Hematopoietic multipotent progenitor cell treated with erythropoietin and hydrocortisone succinate and interleukin-3 and kit ligand, for 6 days (in vitro differentiated cells): ENCODE measurements around the gene IQCM.
"Not testable (repeated sequence)": the region's sequence is repeated elsewhere in the genome, so short reads cannot be mapped to it uniquely, and the experiment has no call there.

Experiments used
- DNase-seq: peaks from one replicate; pipeline ENCODE4 v3.0.0-alpha.2; 2015

The IQCM gene

DNA sequence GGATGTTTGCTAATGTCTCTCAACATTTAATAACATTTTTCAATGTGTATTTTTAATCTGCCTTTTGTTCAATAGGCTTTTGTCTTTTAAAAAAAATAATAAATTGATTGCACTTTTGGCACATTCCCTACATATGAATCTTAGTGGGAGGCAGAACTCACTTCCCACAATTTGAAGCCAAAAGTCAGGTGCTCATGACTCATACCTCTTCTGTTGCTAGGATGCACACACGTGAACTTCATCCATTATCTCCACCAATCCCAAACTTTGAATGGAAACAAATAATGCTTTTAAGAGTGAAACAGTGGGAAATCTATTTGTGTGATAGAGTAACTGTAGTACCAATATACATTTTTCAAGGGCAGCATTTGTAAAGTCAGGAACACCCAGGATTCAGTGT lies 260.5 kb downstream of the IQCM start:
- DNase-seq: no peak

DNA sequence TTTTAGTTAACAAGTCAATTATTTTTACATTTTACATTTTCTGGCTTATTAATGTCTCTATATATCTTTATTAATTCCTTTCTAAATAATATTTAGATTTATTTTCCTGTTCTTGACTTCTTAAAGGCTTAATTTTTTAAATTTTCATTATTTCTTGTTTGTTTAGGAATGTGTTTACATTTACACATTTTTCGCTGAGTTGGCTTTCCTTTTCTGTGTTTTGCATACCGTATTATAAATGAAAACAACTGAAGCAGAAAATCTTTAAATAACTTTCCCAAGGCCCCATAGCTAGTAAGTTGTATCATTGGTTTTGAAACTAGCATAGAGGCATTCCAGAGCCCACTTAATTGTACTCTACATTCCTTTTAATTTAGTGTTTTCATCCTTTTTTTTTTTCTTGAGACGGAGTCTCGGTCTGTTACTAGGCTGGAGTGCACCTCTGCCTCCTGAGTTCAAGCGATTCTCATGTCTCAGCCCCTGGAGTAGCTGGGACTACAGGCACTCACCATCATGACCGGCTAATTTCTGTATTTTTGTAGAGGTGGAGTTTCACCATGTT lies 261.6 kb downstream of the IQCM start:
- no peak for DNase-seq

DNA sequence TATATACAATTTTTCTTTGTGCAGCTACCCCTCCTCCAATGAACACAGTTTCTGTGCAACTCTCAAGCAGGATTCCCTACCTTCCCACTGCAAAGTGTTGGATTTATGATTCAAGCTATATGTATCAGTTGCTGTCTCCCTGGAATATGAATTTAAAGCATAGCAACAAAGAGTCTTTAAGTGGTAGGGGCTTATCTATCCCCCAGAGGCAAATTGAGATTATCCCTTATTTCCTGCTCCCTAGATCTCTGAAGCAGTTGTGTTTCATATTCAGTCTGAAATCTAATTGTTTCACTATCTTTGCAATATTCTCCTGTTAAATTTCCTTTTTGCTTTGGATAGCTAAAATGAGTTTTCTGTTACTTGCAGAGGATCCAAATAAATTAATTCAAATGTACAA lies 263.0 kb downstream of the IQCM start:
- DNase-seq: no peak

DNA sequence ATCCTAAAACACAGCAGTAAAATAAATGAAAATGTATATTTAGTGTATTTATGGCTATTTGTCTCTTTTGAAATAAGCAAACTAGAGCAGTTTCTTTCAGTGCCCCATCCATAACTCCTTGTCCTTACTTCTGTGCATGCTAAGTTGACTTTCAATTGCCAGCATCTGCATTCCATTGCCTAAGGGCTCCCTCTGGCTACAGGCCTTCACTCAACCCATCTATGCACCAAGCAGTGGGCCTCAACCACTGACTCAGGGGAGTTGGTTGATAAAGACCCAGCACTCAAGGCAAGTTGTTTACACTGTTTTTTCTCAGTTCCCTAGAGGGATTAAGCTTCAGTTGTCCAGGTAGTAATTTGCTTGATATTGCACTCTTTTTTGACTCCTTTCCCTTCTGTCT lies 265.7 kb downstream of the IQCM start:
- DNase-seq: no peak

DNA sequence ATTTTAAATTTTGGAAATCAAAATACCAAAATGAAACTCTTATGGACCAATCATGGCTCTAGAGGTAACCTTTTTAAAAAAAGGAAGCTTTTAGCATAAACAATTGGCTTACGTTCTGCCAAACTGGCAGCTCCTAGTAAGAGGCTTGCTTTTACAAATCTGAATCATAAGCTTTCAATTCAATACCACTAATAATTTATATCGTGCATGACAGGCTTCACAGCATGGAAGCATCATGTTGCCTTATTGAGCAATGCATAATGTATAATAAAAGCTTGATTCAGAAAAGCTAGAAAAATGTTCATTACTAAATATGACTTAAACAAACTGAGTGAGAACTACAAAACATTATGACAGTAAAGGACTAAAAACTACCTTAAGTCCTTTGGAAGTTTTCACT lies 280.9 kb downstream of the IQCM start:
- DNase-seq: no peak

DNA sequence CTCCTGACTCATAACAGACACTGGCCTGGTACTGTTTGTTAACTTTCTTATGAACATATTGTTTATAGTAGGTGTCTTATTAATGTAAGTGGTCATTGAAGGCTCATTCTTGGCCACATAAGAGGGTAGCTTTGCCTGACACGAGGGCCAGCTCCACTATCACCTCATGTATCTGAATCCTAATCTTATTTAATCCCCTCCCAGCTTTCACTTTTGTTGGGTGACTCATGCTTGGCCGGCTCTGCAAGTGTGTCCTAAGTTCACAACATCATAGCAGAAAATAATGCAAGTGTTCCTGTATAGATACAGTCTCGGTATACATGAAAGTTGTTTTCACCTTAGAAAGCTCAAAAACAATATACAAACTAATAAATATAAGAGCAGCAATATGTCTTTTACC lies 283.8 kb downstream of the IQCM start:
- DNase-seq: no peak

DNA sequence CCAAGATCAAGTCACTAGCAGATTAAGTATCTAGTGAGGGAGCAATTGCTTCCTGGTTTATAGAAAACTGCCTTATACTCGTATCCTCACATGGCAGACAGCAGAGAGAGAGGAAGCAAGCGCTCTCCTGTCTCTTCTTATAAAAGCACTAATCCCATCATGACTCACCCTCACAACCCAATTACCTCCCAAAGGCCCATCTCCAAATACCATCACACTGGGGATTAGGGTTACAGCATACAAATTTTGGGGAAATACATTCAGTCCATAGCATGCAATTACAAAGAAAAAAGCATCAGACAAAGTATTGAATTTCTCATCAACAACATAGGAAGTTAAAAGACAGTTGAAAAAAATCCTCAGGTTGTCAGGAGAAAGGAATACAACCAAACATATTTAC lies 292.6 kb downstream of the IQCM start:
- DNase-seq: no peak

DNA sequence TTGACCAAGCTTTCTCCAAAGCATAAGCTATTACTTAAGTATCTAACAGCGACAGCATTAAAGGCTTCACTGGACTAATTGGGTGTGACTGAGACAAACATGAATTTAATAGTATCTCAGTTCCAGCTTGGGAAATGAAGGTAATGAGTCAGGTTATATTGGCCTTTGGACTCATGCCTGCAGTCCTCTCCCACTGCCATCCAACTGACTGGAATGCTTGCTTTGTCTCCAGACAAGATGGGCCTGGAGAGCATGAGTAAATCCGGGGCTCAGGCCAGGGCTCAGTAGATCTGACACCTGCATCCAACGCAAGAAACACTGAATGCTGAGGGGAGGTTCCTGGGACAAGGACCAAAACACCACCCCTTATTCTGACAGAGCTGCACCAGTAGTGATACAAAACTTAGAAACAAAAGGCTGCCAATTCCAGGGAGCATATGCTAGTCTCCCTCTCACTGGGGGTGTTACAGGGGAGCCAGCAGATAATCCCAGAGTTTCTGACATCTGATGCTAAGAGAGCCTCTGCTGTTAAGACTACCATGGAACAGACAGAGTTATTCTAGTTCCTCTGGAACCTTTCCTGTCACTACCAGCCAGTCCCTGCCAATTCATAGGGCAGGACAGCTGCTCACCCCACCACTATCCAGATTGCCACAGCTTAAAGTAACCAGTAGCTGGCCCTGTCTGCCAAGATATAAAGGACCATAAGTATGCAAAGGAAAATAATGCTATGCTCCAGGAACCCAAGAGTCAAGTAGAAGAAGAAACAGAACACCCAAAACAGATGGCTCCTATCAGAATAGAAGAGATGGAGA lies 293.8 kb downstream of the IQCM start:
- DNase-seq: no peak

DNA sequence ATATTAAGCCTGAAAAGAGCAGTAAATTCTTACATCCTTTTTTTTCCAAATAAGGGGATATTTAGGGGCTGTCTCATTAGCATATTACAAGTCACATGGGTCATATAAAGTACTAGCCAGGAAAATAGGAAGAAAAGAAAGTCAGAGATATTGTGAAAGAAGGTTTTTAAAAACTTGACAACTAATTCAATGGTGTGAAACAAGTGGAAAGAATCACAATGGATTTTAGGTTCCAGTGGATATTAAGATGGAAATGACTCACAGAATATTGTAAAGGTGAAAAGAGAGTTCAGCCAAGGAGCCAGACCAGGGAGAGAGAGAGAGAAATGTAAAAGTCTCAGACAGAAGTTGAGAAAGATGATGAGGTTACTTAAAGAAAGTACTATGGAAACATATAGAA lies 297.2 kb downstream of the IQCM start:
- no peak for DNase-seq

DNA sequence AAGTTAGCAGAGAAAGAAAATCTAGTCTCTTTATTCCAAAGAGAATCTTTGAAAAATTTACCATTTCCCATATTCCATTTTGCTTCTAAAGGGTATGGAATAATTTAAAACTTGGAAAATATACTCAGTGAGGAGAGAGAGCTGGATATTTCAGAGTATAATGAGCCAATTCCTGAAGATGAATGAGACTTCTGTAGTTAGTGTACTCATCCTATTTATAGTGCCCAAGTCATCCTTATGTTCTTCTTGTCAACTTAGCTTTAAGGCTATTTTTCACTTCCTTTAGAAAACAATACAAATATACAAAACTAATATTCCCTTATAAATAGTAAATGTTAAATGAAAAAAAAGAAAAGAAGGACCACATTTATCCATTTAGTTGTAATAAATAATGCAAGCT lies 302.6 kb downstream of the IQCM start:
- DNase-seq: no peak

DNA sequence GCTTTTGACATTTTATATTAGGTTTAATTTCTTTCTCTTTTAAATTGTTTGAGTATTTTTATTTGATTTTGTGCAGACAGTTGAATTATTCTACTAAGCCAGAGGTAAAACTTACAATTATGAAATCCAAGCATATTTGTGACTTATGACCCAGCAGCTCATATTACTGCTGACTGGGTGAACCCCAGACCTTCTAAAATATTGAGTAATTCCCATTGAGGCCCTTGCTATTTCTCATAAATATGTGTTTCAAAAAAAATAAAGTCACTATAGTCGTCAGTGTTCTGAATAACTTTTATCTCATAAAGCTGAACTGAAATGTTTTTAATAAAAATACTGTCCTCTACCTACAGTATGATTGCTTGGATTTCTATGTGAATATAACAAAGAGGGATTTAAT lies 303.1 kb downstream of the IQCM start:
- no peak for DNase-seq

DNA sequence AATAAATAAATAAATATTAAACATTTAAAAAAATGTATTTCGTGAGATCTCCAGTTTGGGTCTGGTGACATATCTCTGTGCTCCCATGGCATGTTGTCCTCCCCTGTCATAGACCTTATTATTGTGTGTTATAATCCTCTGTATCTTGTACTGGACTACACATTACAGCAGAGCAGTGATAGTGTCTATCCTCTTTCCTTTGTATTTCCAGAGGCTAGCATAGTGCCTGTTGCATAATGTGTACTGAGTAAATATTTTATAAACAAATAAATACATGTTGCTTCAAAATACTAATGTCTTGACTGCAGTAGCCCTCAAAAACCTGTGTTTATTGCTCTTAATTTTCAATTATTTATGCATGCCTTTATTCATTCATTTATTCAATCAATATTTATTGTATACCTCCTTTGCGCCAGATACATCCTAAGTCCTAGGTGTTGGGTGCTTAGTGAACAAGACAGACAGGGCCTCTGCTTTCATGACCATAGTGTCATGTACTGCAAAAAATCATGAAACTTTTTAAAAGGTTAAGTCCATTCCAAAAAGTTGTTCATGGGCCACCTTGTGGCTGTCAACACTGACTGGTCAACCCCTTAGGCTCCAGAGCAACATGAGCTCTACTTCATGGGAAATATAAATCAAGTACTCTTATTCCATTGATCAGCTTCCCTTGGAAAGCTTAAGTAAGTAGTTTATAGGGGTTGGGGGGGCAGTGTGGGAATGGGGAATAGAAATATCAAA lies 303.9 kb downstream of the IQCM start:
- no peak for DNase-seq

DNA sequence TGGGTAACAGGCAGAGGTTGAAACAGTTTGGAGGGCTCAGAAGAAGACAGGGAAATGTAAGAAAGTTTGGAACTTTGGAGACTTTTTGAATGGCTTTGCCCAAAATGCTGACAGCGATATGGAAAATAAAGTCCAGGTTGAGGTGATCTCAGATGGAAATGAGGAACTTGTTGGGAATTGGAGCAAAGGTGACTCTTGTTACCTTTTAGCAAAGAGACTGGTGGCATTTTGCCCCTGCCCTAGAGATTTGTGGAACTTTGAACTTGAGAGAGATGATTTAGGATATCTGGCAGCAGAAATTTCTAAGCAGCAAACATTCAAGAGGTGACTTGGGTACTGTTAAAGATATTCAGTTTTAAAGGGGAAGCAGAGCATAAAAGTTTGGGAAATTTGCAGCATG lies 308.3 kb downstream of the IQCM start:
- not testable (repeated sequence) for DNase-seq

DNA sequence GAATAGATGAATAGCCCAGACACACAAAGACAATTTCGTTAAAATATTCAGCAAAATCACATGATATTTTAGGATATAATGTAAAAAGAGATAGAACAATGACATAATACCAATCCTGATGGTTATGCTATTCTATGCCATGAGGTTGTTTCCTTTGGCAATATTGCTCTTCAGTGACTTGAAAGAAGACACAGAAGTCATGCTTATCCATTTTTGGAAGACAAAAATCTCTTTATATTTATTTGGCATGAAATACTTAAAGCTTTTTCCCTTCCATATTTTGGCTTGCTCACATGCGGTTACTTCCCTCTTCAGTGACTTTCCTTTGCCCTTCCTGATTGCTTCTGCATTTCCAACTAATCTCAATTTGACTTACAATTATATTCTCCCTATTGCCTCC lies 314.8 kb downstream of the IQCM start:
- DNase-seq: no peak

DNA sequence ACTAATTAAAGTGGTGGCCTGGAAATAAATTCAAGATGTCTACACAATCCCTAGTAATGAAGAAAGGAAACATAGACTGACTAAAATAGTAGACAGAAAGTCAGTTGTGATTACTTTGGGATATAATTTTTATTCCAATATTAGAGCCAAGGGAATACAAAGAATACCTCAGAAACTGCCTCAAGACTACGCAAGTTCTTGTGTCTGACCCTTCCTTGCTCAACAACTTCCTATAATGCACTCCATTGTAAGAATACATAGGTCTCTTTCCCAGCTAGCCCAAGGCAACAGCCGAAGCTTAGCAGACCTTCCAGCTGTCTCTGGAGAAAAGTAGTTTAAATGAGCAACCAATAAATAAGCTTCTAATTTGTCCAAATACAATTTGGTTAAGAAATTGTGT lies 315.9 kb downstream of the IQCM start:
- no peak for DNase-seq

DNA sequence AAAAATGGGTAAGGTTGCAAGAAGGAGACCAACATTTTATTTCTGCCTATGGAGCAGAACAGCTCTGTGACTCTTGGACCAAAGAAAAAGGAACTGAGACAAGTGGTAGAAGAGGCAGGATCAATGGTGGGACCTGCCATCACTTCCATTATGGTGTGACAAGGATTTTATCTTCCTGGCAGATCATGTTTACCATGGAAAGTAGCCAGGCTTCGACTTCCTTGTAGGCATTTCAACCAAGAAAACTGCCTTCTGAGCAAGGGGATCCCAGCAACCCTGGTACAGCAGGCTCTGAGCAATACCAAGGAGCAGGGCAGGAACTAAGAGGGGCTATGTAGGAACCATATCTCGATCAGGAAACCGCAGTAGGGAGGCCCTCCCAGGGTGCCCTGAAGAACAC lies 317.4 kb downstream of the IQCM start:
- DNase-seq: no peak

DNA sequence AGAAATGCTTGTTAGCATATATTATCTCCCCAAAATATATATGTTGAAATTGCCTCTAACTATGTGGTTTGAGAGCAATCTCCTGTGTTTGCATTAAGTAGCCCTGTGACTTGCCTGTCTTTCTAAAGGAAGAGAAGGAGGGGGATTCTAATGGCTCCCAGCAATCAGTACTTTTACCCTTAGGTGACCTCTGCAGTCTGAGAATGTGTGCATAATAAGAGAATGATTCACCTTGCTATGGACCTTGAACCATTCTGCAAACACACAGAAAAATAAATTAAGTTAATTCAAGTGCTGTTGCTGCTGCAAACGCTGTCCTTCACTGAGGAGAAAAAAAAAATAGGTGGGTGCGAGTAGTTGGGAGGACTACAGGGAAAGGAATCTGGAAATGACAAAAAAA lies 322.2 kb downstream of the IQCM start:
- no peak for DNase-seq

DNA sequence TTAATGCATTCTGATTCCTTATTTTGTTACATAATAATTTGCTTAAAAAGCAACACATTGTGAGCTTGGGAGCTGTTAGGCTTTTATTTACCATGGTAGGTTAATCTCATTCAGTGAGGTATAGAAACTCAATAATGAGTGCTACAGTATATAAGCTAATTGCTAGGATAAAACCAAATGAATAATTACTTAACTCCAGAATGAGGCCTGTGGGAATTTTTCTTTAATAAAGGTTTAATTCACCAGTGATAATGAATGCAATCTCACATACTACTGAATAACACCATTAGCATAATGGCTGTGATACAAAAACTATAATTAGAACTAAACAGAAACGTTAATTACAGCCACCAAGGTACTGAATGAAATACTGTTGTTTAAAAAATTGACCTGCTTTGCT lies 326.3 kb downstream of the IQCM start:
- no peak for DNase-seq

DNA sequence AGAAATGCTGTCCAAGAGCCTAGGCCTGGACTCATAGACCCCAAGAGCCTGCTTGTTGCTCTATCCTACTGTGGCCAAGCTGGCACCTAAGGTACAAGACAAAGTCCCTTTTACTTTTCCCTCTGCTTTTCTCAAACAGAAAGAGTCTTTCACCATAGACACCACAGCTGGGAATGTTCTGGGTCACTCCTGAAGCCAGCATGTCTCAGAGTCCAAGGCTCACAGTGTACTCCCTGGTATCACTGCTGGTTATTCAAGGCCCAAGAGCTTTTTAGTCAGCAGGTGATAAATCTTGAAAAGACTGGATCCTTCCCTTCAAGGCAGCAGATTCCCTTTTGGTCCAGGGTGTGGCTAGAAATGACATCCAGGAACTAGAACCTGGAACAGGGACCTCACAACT lies 328.8 kb downstream of the IQCM start:
- no peak for DNase-seq

DNA sequence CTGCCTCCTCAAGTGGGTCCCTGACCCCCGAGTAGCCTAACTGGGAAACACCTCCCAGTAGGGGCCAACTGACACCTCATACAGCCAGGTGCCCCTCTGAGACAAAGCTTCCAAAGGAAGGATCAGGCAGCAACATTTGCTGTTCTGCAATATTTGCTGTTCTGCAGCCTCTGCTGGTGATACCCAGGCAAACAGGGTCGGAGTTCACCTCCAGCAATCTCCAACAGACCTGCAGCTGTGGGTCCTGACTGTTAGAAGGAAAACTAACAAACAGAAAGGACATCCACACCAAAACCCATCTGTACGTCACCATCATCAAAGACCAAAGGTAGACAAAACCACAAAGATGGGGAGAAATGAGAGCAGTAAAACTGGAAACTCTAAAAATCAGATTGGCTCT lies 347.0 kb downstream of the IQCM start:
- DNase-seq: not testable (repeated sequence)

DNA sequence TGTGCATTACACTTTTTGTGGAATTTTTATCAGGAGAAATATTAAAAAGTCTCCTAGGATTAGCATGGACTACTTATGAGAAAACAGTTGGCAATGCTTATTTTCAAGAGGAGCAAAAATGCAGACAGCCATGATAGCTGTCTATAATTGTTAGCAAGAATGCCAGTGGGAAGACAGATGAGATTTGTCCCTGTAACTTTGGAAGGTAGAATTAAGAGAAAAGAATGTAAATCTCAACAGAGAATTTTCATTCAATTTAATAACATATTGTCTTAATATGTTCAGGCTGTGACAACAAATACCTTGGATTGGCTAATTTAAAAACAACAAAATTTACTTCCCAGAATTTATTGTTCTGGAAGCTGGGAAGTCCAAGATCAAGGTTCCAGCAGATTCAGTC lies 349.2 kb downstream of the IQCM start:
- DNase-seq: no peak

DNA sequence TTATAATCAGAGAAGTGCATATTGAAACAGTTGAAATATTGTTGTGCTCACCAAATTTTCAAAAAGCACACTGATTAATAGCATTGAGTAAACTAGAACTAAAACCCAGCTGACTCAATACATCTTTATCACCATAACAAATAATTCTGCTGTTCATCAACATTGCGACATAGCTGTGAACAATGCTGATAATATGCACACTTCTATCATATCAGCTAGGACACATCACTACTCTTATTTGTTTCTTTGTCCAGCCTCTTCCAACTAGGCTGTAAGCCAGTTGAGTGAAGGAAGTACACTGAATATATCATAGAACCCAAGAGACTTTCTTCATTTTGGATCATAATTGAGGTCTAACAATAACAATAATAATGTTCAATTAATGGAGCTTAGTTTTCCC lies 349.7 kb downstream of the IQCM start:
- no peak for DNase-seq

DNA sequence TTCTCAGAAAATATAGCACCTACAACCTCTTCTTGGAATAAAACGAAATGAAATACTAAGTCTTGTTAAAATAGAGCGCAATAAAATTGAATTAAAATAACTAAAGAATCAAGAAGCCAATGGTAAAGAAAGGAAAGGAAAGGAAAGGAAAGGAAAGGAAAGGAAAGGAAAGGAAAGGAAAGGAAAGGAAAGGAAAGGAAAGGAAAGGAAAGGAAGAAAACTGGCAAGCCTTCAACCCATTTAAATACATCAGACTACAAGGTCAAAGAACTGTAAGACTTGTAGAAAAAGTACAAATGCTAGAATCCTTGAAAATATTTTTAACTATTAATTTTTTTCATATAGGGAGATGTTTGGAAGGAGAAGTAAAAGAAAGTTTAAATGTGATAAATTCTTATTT lies 372.1 kb downstream of the IQCM start:
- no peak for DNase-seq

DNA sequence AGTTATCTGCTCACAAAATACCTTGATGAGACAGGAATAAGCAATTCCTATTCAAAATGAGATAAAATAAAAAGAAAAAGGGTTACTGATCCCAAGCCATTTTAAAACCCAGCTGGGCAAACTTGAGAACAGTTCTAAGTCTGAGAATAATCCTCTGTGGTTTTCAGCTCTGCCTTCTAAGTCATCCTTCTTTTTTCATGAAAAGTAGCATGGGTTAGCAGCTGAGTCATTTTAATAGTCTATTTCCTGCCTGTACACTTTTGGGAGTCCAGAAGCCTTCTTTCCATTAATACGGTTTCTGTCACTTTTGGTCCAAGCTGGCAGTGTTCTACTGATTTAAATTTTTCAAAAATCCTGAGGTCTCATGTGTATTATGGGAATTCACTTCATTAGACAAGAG lies 374.3 kb downstream of the IQCM start:
- no peak for DNase-seq
